ENCODE data around the gene NUP133.

NUP133 gene

DNA sequence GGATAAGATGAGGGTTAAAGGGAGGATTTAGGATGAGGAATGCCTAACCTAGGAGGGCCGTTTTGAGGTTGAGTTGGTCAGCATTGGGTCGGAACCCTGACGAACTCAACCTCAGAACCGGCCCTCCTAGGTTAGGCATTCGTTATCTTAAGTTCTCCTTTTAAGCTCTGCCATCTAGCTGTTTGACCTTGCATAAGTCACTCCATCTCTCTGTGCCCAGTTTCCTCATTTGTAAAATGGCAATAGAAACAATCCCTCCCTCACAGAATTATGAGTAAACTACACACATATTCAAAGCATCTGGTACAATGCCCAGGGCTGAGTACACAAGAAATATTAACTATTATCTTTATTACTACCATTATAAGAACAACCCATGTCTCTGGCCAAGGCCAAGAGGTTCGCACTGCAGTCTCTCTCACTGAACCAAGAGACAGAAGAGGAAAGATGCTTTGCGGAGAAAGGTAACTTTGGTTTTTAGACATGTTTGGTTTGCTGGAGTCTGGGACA is 45.5 kb upstream of the NUP133 start:
- Histone ChIP-seq H3K36me3 (ENCODE audit: insufficient read depth, low read length) (no peaks in the 10 kb centered on the region), H3K9ac (ENCODE audit: low read depth, low read length, poor library complexity, severe bottlenecking) (no peak overlapping the region), H3K79me2 (ENCODE audit: insufficient read depth, low read length) (peaks cover 12% of the 10 kb centered on the region; the same call in 1 of the 2 replicates), H3K4me3 (ENCODE audit: low read length, poor library complexity, severe bottlenecking) (no peak overlapping the region), H3K9me2 (replicated peaks; ENCODE audit: low read depth, low read length) (no peaks in the 10 kb centered on the region), H3K9me3 (ENCODE audit: insufficient read depth, low read depth, low read length) (no peaks in the 10 kb centered on the region), H2AFZ (ENCODE audit: low read length) (no peak overlapping the region), H3K4me2 (ENCODE audit: low read depth, low read length, poor library complexity, severe bottlenecking) (peak overlapping the region; percentile 63), H3K4me1 (ENCODE audit: insufficient read depth, low read length, poor library complexity, severe bottlenecking) (peaks cover 19% of the 10 kb centered on the region), H3K27me3 (ENCODE audit: insufficient read depth, low read length, poor library complexity, severe bottlenecking) (no peaks in the 10 kb centered on the region), H3F3A (ENCODE audit: low read depth) (no peaks in the 10 kb centered on the region), H4K20me1 (ENCODE audit: insufficient read depth, low read length, poor library complexity, severe bottlenecking) (no peaks in the 10 kb centered on the region)
- TF ChIP-seq, protein P1, sequence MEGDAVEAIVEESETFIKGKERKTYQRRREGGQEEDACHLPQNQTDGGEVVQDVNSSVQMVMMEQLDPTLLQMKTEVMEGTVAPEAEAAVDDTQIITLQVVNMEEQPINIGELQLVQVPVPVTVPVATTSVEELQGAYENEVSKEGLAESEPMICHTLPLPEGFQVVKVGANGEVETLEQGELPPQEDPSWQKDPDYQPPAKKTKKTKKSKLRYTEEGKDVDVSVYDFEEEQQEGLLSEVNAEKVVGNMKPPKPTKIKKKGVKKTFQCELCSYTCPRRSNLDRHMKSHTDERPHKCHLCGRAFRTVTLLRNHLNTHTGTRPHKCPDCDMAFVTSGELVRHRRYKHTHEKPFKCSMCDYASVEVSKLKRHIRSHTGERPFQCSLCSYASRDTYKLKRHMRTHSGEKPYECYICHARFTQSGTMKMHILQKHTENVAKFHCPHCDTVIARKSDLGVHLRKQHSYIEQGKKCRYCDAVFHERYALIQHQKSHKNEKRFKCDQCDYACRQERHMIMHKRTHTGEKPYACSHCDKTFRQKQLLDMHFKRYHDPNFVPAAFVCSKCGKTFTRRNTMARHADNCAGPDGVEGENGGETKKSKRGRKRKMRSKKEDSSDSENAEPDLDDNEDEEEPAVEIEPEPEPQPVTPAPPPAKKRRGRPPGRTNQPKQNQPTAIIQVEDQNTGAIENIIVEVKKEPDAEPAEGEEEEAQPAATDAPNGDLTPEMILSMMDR (conservative IDR thresholded peaks at IDR 0.05; ENCODE audit: low read length): no peak
- no peak for TF ChIP-seq EZH2phosphoT487 (IDR thresholded peaks at IDR 0.05; ENCODE audit: borderline replicate concordance)

DNA sequence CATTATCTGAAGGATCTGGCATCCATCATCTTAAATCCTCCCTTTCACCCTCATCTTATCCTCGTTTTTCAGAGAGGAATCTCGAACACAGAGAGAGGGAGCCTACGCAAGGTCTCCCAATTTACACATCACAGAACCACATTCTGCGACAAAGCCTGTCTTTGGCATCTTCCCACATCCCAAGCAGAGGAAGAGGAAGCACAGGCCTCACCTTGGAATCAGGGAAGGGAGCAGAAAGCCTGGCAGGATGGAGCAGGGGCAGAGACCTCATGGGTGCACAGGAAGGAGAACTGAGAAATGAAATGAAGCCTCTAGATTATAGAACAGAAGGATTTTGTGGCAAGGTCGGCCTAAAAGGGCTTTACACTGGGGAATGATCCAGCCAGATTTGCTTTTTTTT is 44.6 kb upstream of the NUP133 start:
- Histone ChIP-seq H3K9me2 (replicated peaks; ENCODE audit: low read depth, low read length) (no peaks in the 10 kb centered on the region), H3K9me3 (ENCODE audit: insufficient read depth, low read depth, low read length) (no peaks in the 10 kb centered on the region), H3F3A (ENCODE audit: low read depth) (no peaks in the 10 kb centered on the region), H4K20me1 (ENCODE audit: insufficient read depth, low read length, poor library complexity, severe bottlenecking) (no peaks in the 10 kb centered on the region), H2AFZ (ENCODE audit: low read length) (no peak overlapping the region), H3K4me2 (ENCODE audit: low read depth, low read length, poor library complexity, severe bottlenecking) (no peak overlapping the region), H3K4me1 (ENCODE audit: insufficient read depth, low read length, poor library complexity, severe bottlenecking) (peaks cover 19% of the 10 kb centered on the region), H3K4me3 (ENCODE audit: low read length, poor library complexity, severe bottlenecking) (no peak overlapping the region), H3K9ac (ENCODE audit: low read depth, low read length, poor library complexity, severe bottlenecking) (no peak overlapping the region), H3K27me3 (ENCODE audit: insufficient read depth, low read length, poor library complexity, severe bottlenecking) (no peaks in the 10 kb centered on the region), H3K36me3 (ENCODE audit: insufficient read depth, low read length) (no peaks in the 10 kb centered on the region), H3K79me2 (ENCODE audit: insufficient read depth, low read length) (peaks cover 12% of the 10 kb centered on the region; the same call in 1 of the 2 replicates)
- no peak for TF ChIP-seq EZH2phosphoT487 (IDR thresholded peaks at IDR 0.05; ENCODE audit: borderline replicate concordance)

DNA sequence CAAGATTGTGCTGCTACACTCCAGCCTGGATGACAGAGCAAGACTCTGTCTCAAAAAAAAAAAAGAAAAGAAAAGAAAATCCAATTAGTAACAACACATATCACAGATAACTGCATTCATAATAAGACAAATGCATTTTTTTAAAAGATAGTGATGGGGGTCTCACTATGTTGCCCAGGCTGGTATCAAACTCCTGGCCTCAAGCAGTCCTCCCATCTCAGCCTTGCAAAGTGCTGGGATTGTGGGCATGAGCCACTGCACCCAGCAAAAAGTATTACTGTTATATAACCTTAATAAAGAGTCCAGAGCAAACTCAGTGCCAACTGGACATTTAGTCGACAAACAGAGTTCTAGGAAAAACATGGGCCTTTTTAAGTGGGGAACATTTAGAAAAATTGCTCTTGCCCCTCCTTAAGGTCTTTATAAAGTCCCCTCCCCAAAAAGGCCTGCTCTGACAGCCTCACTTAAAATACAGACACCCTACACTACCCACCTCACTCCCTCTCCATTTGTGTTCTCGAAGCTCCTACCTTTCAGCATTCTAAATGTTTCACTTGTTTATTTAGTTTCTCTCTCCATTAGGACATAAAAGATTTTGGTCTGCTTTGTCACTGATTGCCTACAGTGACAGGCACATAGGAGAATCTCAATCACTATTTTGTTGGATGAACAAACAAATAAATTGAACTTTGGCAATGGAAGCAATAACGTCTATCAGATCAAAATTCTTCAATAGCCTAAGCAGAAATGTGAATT is 42.8 kb upstream of the NUP133 start:
- Histone ChIP-seq H3K79me2 (ENCODE audit: insufficient read depth, low read length) (no peaks in the 10 kb centered on the region; the same call in 1 of the 2 replicates), H3K36me3 (ENCODE audit: insufficient read depth, low read length) (no peaks in the 10 kb centered on the region), H3F3A (ENCODE audit: low read depth) (no peaks in the 10 kb centered on the region), H3K9ac (ENCODE audit: low read depth, low read length, poor library complexity, severe bottlenecking) (no peak overlapping the region), H3K9me3 (ENCODE audit: insufficient read depth, low read depth, low read length) (no peaks in the 10 kb centered on the region), H3K4me2 (ENCODE audit: low read depth, low read length, poor library complexity, severe bottlenecking) (no peak overlapping the region), H2AFZ (ENCODE audit: low read length) (no peak overlapping the region), H3K4me1 (ENCODE audit: insufficient read depth, low read length, poor library complexity, severe bottlenecking) (peaks cover 9% of the 10 kb centered on the region), H3K4me3 (ENCODE audit: low read length, poor library complexity, severe bottlenecking) (no peak overlapping the region), H3K9me2 (replicated peaks; ENCODE audit: low read depth, low read length) (no peaks in the 10 kb centered on the region), H4K20me1 (ENCODE audit: insufficient read depth, low read length, poor library complexity, severe bottlenecking) (no peaks in the 10 kb centered on the region), H3K27me3 (ENCODE audit: insufficient read depth, low read length, poor library complexity, severe bottlenecking) (no peaks in the 10 kb centered on the region)
- TF ChIP-seq EZH2phosphoT487 (IDR thresholded peaks at IDR 0.05; ENCODE audit: borderline replicate concordance): no peak
- TF ChIP-seq, protein P1 (conservative IDR thresholded peaks at IDR 0.05; ENCODE audit: low read length): no peak
